T-helper 1 cell treated with Interleukin-12 subunit alpha and Interleukin-12 subunit beta and Interleukin-4 antibody, amounts not matched to agents 30 ng/mL and 1 ng/mL, for 36 hours (primary cell): ENCODE data around the gene PTPRM. TPM values are rescaled to one million over a fixed set of nuclear protein-coding genes. Genes with fewer than 3 reads are reported as not detected.

Experiments
- intact Hi-C: fragments of 100-400 bp; cut with micrococcal nuclease; formaldehyde crosslinking; loops from one replicate; pipeline ENCODE4 v1.15.1; 2024
- total RNA-seq: library from RNA; stranded (reverse); gene quantifications from 2 replicates; pipeline ENCODE4 v1.2.3, GENCODE V29; 2022

The PTPRM gene
- total RNA-seq, 1 donor from 2014 or later = 8.2 TPM

GRCh38 chr18:7803956-7804469 lies 236.9 kb downstream of the PTPRM start:
- intact Hi-C loops = no loop called here

GRCh38 chr18:7805096-7805495 lies 238.0 kb downstream of the PTPRM start:
- intact Hi-C loops = no loop called here

GRCh38 chr18:7805880-7806279 lies 238.8 kb downstream of the PTPRM start:
- intact Hi-C loops = no loop called here

- intact Hi-C loops = no loop called here
These were observed 240.9 kb downstream of the PTPRM start for GRCh38 chr18:7807936-7808453.

GRCh38 chr18:7808992-7809391 lies 241.9 kb downstream of the PTPRM start:
- intact Hi-C loops = no loop called here

- intact Hi-C loops = no loop called here
These were observed 242.3 kb downstream of the PTPRM start for GRCh38 chr18:7809455-7809854.

GRCh38 chr18:7809978-7810377 lies 242.9 kb downstream of the PTPRM start:
- intact Hi-C loops = no loop called here

- intact Hi-C loops = no loop called here
These were observed 245.4 kb downstream of the PTPRM start for GRCh38 chr18:7812431-7813063.

- intact Hi-C loops = no loop called here
These were observed 246.0 kb downstream of the PTPRM start for GRCh38 chr18:7813131-7813530.

GRCh38 chr18:7814754-7815315 lies 247.7 kb downstream of the PTPRM start:
- intact Hi-C loops = no loop called here

- intact Hi-C loops = no loop called here
These were observed 248.7 kb downstream of the PTPRM start for GRCh38 chr18:7815787-7816186.

GRCh38 chr18:7817575-7818230 lies 250.6 kb downstream of the PTPRM start:
- intact Hi-C loops = no loop called here

GRCh38 chr18:7821784-7822183 lies 254.7 kb downstream of the PTPRM start:
- intact Hi-C loops = no loop called here

- intact Hi-C loops = no loop called here
These were observed 255.6 kb downstream of the PTPRM start for GRCh38 chr18:7822435-7823331.

- intact Hi-C loops = no loop called here
These were observed 257.9 kb downstream of the PTPRM start for GRCh38 chr18:7824970-7825369.

GRCh38 chr18:7830468-7830867 lies 263.4 kb downstream of the PTPRM start:
- intact Hi-C loops = no loop called here

- intact Hi-C loops = no loop called here
These were observed 272.4 kb downstream of the PTPRM start for GRCh38 chr18:7839548-7839947.

GRCh38 chr18:7840411-7840810 lies 273.3 kb downstream of the PTPRM start:
- intact Hi-C loops = no loop called here

GRCh38 chr18:7844017-7844416 lies 276.9 kb downstream of the PTPRM start:
- intact Hi-C loops = no loop called here

GRCh38 chr18:7844418-7844817 lies 277.3 kb downstream of the PTPRM start:
- intact Hi-C loops = no loop called here

- intact Hi-C loops = no loop called here
These were observed 279.2 kb downstream of the PTPRM start for GRCh38 chr18:7846335-7846734.
